K562 (cell line): ENCODE results near the gene MLLT6. TPM values are rescaled to one million over a fixed set of nuclear protein-coding genes. Genes with fewer than 3 reads are reported as not detected.
A peak's percentile ranks its signal among the peaks of the same experiment; 100 is the strongest.

Experiments used
- HMGXB4 ChIP-seq: sonication (generic); formaldehyde crosslinking; IDR thresholded peaks from 2 replicates; pipeline ENCODE4 v1.8.1; 2023; ENCODE audit warnings: mild to moderate bottlenecking, missing genetic modification reagents
- HNRNPK ChIP-seq: fragments of 200-400 bp; formaldehyde crosslinking; IDR thresholded peaks from one replicate; pipeline ENCODE4 v1.6.1; 2018; ENCODE audit warnings: mild to moderate bottlenecking, low read depth, low read length; ENCODE audit not compliant: poor library complexity, severe bottlenecking
- LARP7 ChIP-seq: fragments of 450-650 bp; IDR thresholded peaks from 2 replicates; pipeline ENCODE4 v1.6.1; 2016
- MAX ChIP-seq: sonication (generic); formaldehyde crosslinking; IDR thresholded peaks from 2 replicates; pipeline ENCODE4 v1.9.0; 2022; ENCODE audit warnings: mild to moderate bottlenecking, missing genetic modification reagents
- RBM17 ChIP-seq: fragments of 200-400 bp; formaldehyde crosslinking; IDR thresholded peaks from 2 replicates; pipeline ENCODE4 v1.6.1; 2017; ENCODE audit warnings: low read depth, mild to moderate bottlenecking, low read length, borderline replicate concordance
- RFX5 ChIP-seq: IDR thresholded peaks from 2 replicates; pipeline ENCODE4 v1.6.1; 2011; ENCODE audit warnings: low read depth, mild to moderate bottlenecking, improper control_type of control experiment, low read length
- TAF15 ChIP-seq: fragments of 200-400 bp; formaldehyde crosslinking; IDR thresholded peaks from 2 replicates; pipeline ENCODE4 v1.6.1; 2017; ENCODE audit warnings: mild to moderate bottlenecking, low read depth, low read length, moderate library complexity
- ZFP91 ChIP-seq: sonication (generic); formaldehyde crosslinking; IDR thresholded peaks from 2 replicates; pipeline ENCODE4 v1.8.0; 2022; ENCODE audit warnings: mild to moderate bottlenecking, missing genetic modification reagents
- ZKSCAN3 ChIP-seq: fragments of 250-450 bp; sonication (Bioruptor Pico); IDR thresholded peaks from 2 replicates; pipeline ENCODE4 v1.4.0; 2020
- polyA plus RNA-seq, 8 experiments: library from polyadenylated mRNA; depleted of rRNA in 4 of 8; stranded (reverse) in 5 of 8; unstranded in 3 of 8; fragments of >200 nt; fragmentation: Nextera tagmentation in 2 of 8; fragmentation: Illumina TruSeq in 1 of 8; extraction: Ambion mirVana in 2 of 8; extraction: Trizol in 1 of 8; gene quantifications; 2 replicates each; pipeline versions ENCODE4 v1.2.1 to v1.2.3, GENCODE V29; 2011 to 2014; ENCODE audit warnings: inconsistent platforms in 1 of 8, missing spikeins in 1 of 8
- total RNA-seq, 7 experiments: library from RNA; depleted of rRNA in 6 of 7; stranded (reverse); fragments of >200 nt in 6 of 7; fragmentation: Illumina TruSeq in 2 of 7; extraction: Trizol in 2 of 7; gene quantifications; 2 replicates each; pipeline versions ENCODE4 v1.2.1 to v1.2.3, GENCODE V29; 2011 to 2021; ENCODE audit warnings: low replicate concordance in 1 of 7
- TF ChIP-seq, protein P1 (sequence below), 2 experiments: fragments of 450-650 bp; IDR thresholded peaks; 2 replicates each; pipeline ENCODE4 v1.6.1; 2018; ENCODE audit warnings: mild to moderate bottlenecking in 2 of 2, low read depth in 1 of 2; ENCODE audit not compliant: partially characterized antibody in 2 of 2
- TF ChIP-seq, protein P2 (sequence below), 2 experiments: fragments of 150-350 bp in 1 of 2; IDR thresholded peaks; 2 replicates each; pipeline ENCODE4 v1.6.1; 2012 to 2016; ENCODE audit warnings: low read depth in 2 of 2, low read length in 2 of 2, mild to moderate bottlenecking in 1 of 2, moderate library complexity in 1 of 2
- TF ChIP-seq, protein P3 (sequence below): sonication (generic); formaldehyde crosslinking; IDR thresholded peaks from 2 replicates; pipeline ENCODE4 v1.8.0; 2022; ENCODE audit warnings: mild to moderate bottlenecking, missing genetic modification reagents, borderline replicate concordance

The MLLT6 gene
- total and polyA plus RNA-seq, 9 of the 15 experiments (the other 6 are each of a cell fraction or from before 2014, with no cell fraction given) = 3.1 to 71.7 (median 30.0) TPM

GRCh38 chr17:38747463-38748148, 42.5 kb downstream of the MLLT6 start (continued):
- TF ChIP-seq ZFP91 (CRISPR knock-in tag) (no peak), MAX (CRISPR knock-in tag) (no peak), RBM17 (no peak), LARP7 (0 out of 2 replicates have a peak, but pooled peaks have one; percentile 37), TAF15 (no peak), ZKSCAN3 (CRISPR knock-in tag) (no peak), RFX5 (no peak), HNRNPK (no peak), HMGXB4 (CRISPR knock-in tag) (0 out of 2 replicates have a peak, but pooled peaks have one; percentile 49)
- TF ChIP-seq, protein P1, sequence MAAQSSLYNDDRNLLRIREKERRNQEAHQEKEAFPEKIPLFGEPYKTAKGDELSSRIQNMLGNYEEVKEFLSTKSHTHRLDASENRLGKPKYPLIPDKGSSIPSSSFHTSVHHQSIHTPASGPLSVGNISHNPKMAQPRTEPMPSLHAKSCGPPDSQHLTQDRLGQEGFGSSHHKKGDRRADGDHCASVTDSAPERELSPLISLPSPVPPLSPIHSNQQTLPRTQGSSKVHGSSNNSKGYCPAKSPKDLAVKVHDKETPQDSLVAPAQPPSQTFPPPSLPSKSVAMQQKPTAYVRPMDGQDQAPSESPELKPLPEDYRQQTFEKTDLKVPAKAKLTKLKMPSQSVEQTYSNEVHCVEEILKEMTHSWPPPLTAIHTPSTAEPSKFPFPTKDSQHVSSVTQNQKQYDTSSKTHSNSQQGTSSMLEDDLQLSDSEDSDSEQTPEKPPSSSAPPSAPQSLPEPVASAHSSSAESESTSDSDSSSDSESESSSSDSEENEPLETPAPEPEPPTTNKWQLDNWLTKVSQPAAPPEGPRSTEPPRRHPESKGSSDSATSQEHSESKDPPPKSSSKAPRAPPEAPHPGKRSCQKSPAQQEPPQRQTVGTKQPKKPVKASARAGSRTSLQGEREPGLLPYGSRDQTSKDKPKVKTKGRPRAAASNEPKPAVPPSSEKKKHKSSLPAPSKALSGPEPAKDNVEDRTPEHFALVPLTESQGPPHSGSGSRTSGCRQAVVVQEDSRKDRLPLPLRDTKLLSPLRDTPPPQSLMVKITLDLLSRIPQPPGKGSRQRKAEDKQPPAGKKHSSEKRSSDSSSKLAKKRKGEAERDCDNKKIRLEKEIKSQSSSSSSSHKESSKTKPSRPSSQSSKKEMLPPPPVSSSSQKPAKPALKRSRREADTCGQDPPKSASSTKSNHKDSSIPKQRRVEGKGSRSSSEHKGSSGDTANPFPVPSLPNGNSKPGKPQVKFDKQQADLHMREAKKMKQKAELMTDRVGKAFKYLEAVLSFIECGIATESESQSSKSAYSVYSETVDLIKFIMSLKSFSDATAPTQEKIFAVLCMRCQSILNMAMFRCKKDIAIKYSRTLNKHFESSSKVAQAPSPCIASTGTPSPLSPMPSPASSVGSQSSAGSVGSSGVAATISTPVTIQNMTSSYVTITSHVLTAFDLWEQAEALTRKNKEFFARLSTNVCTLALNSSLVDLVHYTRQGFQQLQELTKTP (IDR thresholded peaks at IDR 0.05; ENCODE audit: low read depth in 1 of 2, partially characterized antibody in 2 of 2) = no peak
- TF ChIP-seq, protein P2, sequence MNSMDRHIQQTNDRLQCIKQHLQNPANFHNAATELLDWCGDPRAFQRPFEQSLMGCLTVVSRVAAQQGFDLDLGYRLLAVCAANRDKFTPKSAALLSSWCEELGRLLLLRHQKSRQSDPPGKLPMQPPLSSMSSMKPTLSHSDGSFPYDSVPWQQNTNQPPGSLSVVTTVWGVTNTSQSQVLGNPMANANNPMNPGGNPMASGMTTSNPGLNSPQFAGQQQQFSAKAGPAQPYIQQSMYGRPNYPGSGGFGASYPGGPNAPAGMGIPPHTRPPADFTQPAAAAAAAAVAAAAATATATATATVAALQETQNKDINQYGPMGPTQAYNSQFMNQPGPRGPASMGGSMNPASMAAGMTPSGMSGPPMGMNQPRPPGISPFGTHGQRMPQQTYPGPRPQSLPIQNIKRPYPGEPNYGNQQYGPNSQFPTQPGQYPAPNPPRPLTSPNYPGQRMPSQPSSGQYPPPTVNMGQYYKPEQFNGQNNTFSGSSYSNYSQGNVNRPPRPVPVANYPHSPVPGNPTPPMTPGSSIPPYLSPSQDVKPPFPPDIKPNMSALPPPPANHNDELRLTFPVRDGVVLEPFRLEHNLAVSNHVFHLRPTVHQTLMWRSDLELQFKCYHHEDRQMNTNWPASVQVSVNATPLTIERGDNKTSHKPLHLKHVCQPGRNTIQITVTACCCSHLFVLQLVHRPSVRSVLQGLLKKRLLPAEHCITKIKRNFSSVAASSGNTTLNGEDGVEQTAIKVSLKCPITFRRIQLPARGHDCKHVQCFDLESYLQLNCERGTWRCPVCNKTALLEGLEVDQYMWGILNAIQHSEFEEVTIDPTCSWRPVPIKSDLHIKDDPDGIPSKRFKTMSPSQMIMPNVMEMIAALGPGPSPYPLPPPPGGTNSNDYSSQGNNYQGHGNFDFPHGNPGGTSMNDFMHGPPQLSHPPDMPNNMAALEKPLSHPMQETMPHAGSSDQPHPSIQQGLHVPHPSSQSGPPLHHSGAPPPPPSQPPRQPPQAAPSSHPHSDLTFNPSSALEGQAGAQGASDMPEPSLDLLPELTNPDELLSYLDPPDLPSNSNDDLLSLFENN (IDR thresholded peaks at IDR 0.05; ENCODE audit: low read depth in 2 of 2, low read length in 2 of 2) = no peak
- TF ChIP-seq, protein P3, sequence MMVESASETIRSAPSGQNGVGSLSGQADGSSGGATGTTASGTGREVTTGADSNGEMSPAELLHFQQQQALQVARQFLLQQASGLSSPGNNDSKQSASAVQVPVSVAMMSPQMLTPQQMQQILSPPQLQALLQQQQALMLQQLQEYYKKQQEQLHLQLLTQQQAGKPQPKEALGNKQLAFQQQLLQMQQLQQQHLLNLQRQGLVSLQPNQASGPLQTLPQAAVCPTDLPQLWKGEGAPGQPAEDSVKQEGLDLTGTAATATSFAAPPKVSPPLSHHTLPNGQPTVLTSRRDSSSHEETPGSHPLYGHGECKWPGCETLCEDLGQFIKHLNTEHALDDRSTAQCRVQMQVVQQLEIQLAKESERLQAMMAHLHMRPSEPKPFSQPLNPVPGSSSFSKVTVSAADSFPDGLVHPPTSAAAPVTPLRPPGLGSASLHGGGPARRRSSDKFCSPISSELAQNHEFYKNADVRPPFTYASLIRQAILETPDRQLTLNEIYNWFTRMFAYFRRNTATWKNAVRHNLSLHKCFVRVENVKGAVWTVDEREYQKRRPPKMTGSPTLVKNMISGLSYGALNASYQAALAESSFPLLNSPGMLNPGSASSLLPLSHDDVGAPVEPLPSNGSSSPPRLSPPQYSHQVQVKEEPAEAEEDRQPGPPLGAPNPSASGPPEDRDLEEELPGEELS (CRISPR knock-in tag) = no peak
